Body of pancreas (tissue), 4 donors: ENCODE measurements around the gene RCOR1. TPM values are rescaled to one million over a fixed set of nuclear protein-coding genes. Genes with fewer than 3 reads are reported as not detected.

ENCODE experiments used
- ATAC-seq: fragments of 150-250 bp; one replicate; pipeline ENCODE4 v1.9.1; 2016
- DNase-seq, 4 donors: peaks; one replicate each; pipeline ENCODE4 v3.0.0-alpha.2; 2019
- H3K27ac ChIP-seq, 4 donors: fragments of 200-600 bp; sonication (generic); 1 replicate in 3 of 4; 2 replicates in 1 of 4; pipeline versions ENCODE4 v1.5.1 to v1.6.1; 2016 to 2019; ENCODE audit warnings: mild to moderate bottlenecking in 1 of 4, mixed read lengths in 1 of 4, moderate library complexity in 1 of 4
- H3K27me3 ChIP-seq, 2 donors: fragments of 200-600 bp; sonication (generic); one replicate each; pipeline ENCODE4 v1.6.0; 2016; ENCODE audit warnings: mild to moderate bottlenecking in 1 of 2
- H3K36me3 ChIP-seq, 2 donors: fragments of 200-600 bp; sonication (generic); replicated peaks in 1 of 2; 2 replicates each; pipeline ENCODE4 v1.5.1; 2016; ENCODE audit warnings: low read depth in 2 of 2; ENCODE audit not compliant: insufficient read depth in 1 of 2
- H3K4me1 ChIP-seq: fragments of 200-600 bp; sonication (generic); one replicate; pipeline ENCODE4 v1.6.0; 2016
- H3K4me3 ChIP-seq, 2 donors: fragments of 200-600 bp; sonication (generic); 1 replicate in 1 of 2; 2 replicates in 1 of 2; pipeline ENCODE4 v1.5.1; 2016 to 2019
- H3K9me3 ChIP-seq, 3 donors: fragments of 200-600 bp; sonication (generic); 1 replicate in 2 of 3; 2 replicates in 1 of 3; pipeline ENCODE4 v1.5.1; 2016
- CTCF ChIP-seq, 7 experiments: fragments of 450-650 bp in 4 of 7; fragments of 200-600 bp in 3 of 7; sonication (generic) in 3 of 7; IDR thresholded peaks; one replicate each; pipeline ENCODE4 v1.5.1; 2016 to 2019; ENCODE audit warnings: antibody characterized with exemption in 7 of 7
- POLR2A ChIP-seq, 3 donors: fragments of 450-650 bp; IDR thresholded peaks; one replicate each; pipeline ENCODE4 v1.6.1; 2016; ENCODE audit warnings: antibody characterized with exemption in 3 of 3, mild to moderate bottlenecking in 2 of 3
- WGBS, 2 donors: methylation state at CpG; one replicate each; pipeline ENCODE4 v1.1.5; 2017; 5-methylcytosine and 5-hydroxymethylcytosine counted together
- intact Hi-C: fragments of 100-400 bp; cut with DNase I; formaldehyde crosslinking; loops from one replicate; pipeline ENCODE4 v1.15.1; 2023
- total RNA-seq, 2 donors: library from RNA; depleted of rRNA; stranded (reverse); fragments of >200 nt; gene quantifications; one replicate each; pipeline ENCODE4 v1.1.0, GENCODE V29; 2016

Gene RCOR1
- total RNA-seq, 2 donors from 2014 or later: 6.3 to 6.7 TPM

- H3K27ac ChIP-seq: no peak overlapping the region
- intact Hi-C loops: no loop called here
- no peak for ATAC-seq
- no peaks in the 10 kb centered on the region for H3K9me3 ChIP-seq
- peaks cover 7% of the 10 kb centered on the region for H3K4me1 ChIP-seq
- WGBS, 2 donors: 87 to 93% methylated on average over 16 of the region's 16 CpGs
- no peaks in the 10 kb centered on the region for H3K27me3 ChIP-seq
- H3K4me3 ChIP-seq: no peak overlapping the region
- DNase-seq: no peak
- no peaks in the 10 kb centered on the region for H3K36me3 ChIP-seq
- TF ChIP-seq POLR2A (IDR thresholded peaks at IDR 0.05) (no peak), CTCF (IDR thresholded peaks at IDR 0.05) (no peak)
Measured at GRCh38 chr14:102602421-102603292, 10.2 kb downstream of the RCOR1 start.

- Histone ChIP-seq H3K36me3 (no peaks in the 10 kb centered on the region), H3K27ac (no peak overlapping the region), H3K4me3 (no peak overlapping the region), H3K9me3 (no peaks in the 10 kb centered on the region), H3K27me3 (no peaks in the 10 kb centered on the region), H3K4me1 (peaks cover 7% of the 10 kb centered on the region)
- TF ChIP-seq POLR2A (IDR thresholded peaks at IDR 0.05): no peak
- no peak for TF ChIP-seq CTCF (IDR thresholded peaks at IDR 0.05)
- intact Hi-C loops: no loop called here
- ATAC-seq (no peak), DNase-seq (no peak)
- WGBS, 2 donors: 86 to 90% methylated on average over 4 of the region's 4 CpGs
Measured at GRCh38 chr14:102603293-102603907, 11.0 kb downstream of the RCOR1 start.

- DNase-seq (no peak), ATAC-seq (no peak)
- H3K27ac ChIP-seq: no peak overlapping the region
- no peaks in the 10 kb centered on the region for H3K36me3 ChIP-seq
- H3K27me3 ChIP-seq: no peaks in the 10 kb centered on the region
- WGBS, 2 donors: 85 to 92% methylated on average over 2 of the region's 2 CpGs
- TF ChIP-seq POLR2A (IDR thresholded peaks at IDR 0.05) (no peak), CTCF (IDR thresholded peaks at IDR 0.05) (no peak)
- no peaks in the 10 kb centered on the region for H3K9me3 ChIP-seq
- peaks cover 7% of the 10 kb centered on the region for H3K4me1 ChIP-seq
- no peak overlapping the region for H3K4me3 ChIP-seq
- intact Hi-C loops: no loop called here
Measured at GRCh38 chr14:102604183-102604582, 11.7 kb downstream of the RCOR1 start.

- DNase-seq (peak in 3 of 4 donors; percentile 10 to 28 (median 17)), ATAC-seq (peak; percentile 58)
- Histone ChIP-seq H3K27ac (peak overlapping the region in 1 of 4 donors; percentile 7), H3K27me3 (no peaks in the 10 kb centered on the region), H3K4me1 (peaks cover 7% of the 10 kb centered on the region), H3K9me3 (no peaks in the 10 kb centered on the region), H3K4me3 (no peak overlapping the region), H3K36me3 (no peaks in the 10 kb centered on the region)
- intact Hi-C loops: no loop called here
- 53 to 63% methylated on average over 2 of the region's 2 CpGs for WGBS, 2 donors
- TF ChIP-seq POLR2A (IDR thresholded peaks at IDR 0.05): no peak
- TF ChIP-seq CTCF (IDR thresholded peaks at IDR 0.05): no peak
Measured at GRCh38 chr14:102605029-102605428, 12.6 kb downstream of the RCOR1 start.
